Measurements from ENCODE around the gene AXIN1.

DNA sequence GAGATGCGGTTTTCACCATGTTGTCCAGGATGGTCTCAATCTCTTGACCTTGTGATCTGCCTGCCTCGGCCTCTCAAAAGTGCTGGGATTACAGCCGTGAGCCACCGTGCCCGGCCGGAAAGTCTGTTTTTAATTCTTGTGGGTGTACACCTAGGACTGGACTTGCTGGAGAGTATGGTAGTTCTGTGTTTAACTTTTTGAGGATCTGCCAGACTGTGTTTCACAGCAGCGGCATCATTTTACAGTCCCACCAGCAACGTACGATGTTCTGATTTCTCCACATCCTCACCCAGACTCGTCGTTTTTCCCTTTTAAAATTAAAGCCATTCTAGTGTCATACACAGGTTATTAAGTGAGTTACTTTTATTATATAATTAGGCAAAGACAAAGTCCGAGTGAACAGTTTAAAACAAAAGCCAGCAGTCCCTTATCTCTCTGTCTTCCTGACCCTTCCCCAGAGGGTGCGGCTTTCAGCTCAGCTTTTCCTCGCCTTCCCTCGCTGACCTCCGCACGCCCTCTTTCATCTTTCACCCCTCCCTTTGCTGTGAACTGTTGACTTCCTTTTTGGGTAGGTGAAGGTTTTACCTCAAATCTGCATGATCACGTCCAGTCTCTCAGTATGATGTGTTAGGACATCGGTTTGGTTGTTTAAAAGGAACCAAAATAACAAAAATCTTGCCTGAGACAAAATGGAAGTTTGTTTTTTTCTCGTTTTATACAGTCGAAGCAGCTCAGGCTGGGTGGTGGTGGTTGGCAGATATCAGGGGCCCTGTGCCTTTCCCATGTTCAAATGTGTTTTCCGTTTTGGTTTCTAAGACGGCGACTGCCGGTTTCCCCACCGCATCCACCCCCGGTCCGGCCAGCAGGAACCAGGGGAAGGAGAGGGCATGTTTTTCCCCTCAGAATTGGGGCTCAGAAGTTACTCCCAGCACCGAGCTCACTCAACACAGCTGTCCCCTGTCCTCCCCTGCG lies 99.9 kb downstream of the AXIN1 start:
- TF ChIP-seq EZH2phosphoT487 (IDR thresholded peaks at IDR 0.05; ENCODE audit: borderline replicate concordance, low read length) (no peak), CTCF (conservative IDR thresholded peaks at IDR 0.05; ENCODE audit: low read depth, low read length) (no peak)

Measured in PC-3 (cell line).